NCI-H2227 (cell line): Measurements from ENCODE around the gene PTCSC3.
A peak's percentile ranks its signal among the peaks of the same experiment; 100 is the strongest.
"Not testable (repeated sequence)": the region's sequence is repeated elsewhere in the genome, so short reads cannot be mapped to it uniquely, and the experiment has no call there.

ENCODE experiments used
- DNase-seq: peaks from one replicate; lab custom pipeline; 2025; ENCODE audit not compliant: unreplicated experiment; lab: John Stamatoyannopoulos, UW

The PTCSC3 gene

GRCh38 chr14:36174767-36175424 is 1.6 kb downstream of the PTCSC3 start:
- no peak for DNase-seq

- no peak for DNase-seq
Measured at GRCh38 chr14:36173161-36173560, 3.4 kb downstream of the PTCSC3 start.

GRCh38 chr14:36171607-36172006 is 4.9 kb downstream of the PTCSC3 start:
- DNase-seq: no peak

GRCh38 chr14:36167431-36167830 is 9.1 kb downstream of the PTCSC3 start:
- no peak for DNase-seq

GRCh38 chr14:36163451-36163850 is 13.1 kb downstream of the PTCSC3 start:
- no peak for DNase-seq

GRCh38 chr14:36162267-36162666 is 14.3 kb downstream of the PTCSC3 start:
- peak; percentile 16 for DNase-seq

GRCh38 chr14:36161776-36162175 is 14.7 kb downstream of the PTCSC3 start:
- peak; percentile 17 for DNase-seq

- DNase-seq: no peak
Measured at GRCh38 chr14:36151335-36151734, 25.2 kb downstream of the PTCSC3 start.

- DNase-seq: no peak
Measured at GRCh38 chr14:36134038-36134437, 42.5 kb downstream of the PTCSC3 start.

- DNase-seq: no peak
Measured at GRCh38 chr14:36132826-36133225, 43.7 kb downstream of the PTCSC3 start.

GRCh38 chr14:36130186-36130585 is 46.3 kb downstream of the PTCSC3 start:
- DNase-seq: no peak

GRCh38 chr14:36129181-36129580 is 47.3 kb downstream of the PTCSC3 start:
- no peak for DNase-seq

- no peak for DNase-seq
Measured at GRCh38 chr14:36113341-36113740, 63.2 kb downstream of the PTCSC3 start.

- DNase-seq: no peak
Measured at GRCh38 chr14:36111822-36112583, 64.5 kb downstream of the PTCSC3 start.

GRCh38 chr14:36105401-36105800 is 71.1 kb downstream of the PTCSC3 start:
- DNase-seq: peak; percentile 17

- DNase-seq: not testable (repeated sequence)
Measured at GRCh38 chr14:36104258-36104657, 72.3 kb downstream of the PTCSC3 start.

- DNase-seq: no peak
Measured at GRCh38 chr14:36099619-36100018, 76.9 kb downstream of the PTCSC3 start.

GRCh38 chr14:36097356-36097755 is 79.2 kb downstream of the PTCSC3 start:
- DNase-seq: no peak

- DNase-seq: no peak
Measured at GRCh38 chr14:36096090-36096489, 80.4 kb downstream of the PTCSC3 start.

- DNase-seq: no peak
Measured at GRCh38 chr14:36094963-36095362, 81.6 kb downstream of the PTCSC3 start.

GRCh38 chr14:36091096-36091495 is 85.4 kb downstream of the PTCSC3 start:
- DNase-seq: peak; percentile 67

- no peak for DNase-seq
Measured at GRCh38 chr14:36087411-36087810, 89.1 kb downstream of the PTCSC3 start.
